ENCODE results near the gene PRPSAP1.
"Not testable (repeated sequence)": the region's sequence is repeated elsewhere in the genome, so short reads cannot be mapped to it uniquely, and the experiment has no call there.

Gene PRPSAP1

DNA sequence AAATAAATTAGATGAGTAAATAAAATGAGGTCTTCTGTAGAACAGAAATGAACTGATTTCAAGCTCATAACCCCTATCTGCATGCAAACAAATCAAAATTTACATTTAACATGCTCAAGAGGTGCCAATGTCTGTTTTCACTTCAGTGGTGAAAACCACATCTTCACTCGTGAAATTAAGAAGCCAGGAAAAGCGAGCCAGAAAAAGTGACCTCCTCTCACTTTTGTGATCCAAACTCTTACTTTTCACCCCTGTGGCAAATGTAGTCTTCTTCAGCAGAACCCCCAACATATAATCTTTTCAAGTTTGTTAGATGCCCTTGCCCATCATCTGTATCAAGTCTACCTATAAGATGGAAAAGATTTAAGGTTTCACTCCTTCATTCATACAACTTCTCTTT is 36.2 kb downstream of the PRPSAP1 start:
- no peak for DNase-seq

DNA sequence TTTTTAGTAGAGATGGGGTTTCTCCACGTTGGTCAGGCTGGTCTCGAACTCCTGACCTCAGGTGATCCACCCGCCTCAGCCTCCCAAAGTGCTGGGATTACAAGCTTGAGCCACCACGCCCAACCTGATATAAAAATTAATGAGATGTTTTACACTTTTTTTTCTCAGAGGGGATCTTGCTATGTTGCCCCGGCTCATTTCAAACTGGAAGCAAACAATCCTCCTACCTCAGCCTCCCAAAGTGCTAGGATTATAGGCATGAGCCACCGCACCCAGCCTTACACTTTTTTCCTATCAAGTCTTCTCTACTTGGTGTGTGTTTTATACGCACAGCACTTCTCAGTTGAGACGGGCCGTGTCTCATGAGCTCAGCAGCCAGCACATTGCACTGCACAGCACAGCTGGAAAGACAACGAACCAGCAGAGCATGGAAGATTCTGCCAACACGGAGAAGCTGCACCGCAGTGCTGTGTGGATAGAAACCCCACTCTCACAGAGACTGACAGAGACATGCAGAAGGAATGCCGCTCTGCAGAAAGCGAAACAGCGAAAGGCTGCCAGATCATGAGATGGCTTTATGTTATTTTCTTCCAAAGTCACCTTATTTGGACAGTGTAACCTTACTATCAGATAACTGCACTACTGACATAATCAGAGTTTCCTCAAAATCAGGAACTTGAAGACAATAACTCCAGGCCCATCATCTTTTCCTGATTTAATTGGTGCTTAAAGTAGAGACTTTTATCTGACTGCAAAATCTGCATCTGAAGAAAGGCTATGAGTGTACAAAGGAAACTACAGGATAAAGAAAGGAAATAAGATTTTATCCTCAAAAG is 39.1 kb downstream of the PRPSAP1 start:
- no peak for DNase-seq

GRCh38 chr17:76312735-76313134 is 41.0 kb downstream of the PRPSAP1 start:
- DNase-seq: no peak

GRCh38 chr17:76309461-76309860 is 44.3 kb downstream of the PRPSAP1 start:
- DNase-seq: no peak

GRCh38 chr17:76307966-76308338 is 45.8 kb downstream of the PRPSAP1 start, which contains the start of gene QRICH2:
Gene QRICH2 (minus strand): TSS chr17:76308276. CDS start chr17:76307998, 278 bp downstream.
- no peak for DNase-seq

- no peak for DNase-seq
These were observed 46.3 kb downstream of the PRPSAP1 start for GRCh38 chr17:76307299-76307965.

GRCh38 chr17:76305135-76305454 is 48.6 kb downstream of the PRPSAP1 start:
- DNase-seq: not testable (repeated sequence)

DNA sequence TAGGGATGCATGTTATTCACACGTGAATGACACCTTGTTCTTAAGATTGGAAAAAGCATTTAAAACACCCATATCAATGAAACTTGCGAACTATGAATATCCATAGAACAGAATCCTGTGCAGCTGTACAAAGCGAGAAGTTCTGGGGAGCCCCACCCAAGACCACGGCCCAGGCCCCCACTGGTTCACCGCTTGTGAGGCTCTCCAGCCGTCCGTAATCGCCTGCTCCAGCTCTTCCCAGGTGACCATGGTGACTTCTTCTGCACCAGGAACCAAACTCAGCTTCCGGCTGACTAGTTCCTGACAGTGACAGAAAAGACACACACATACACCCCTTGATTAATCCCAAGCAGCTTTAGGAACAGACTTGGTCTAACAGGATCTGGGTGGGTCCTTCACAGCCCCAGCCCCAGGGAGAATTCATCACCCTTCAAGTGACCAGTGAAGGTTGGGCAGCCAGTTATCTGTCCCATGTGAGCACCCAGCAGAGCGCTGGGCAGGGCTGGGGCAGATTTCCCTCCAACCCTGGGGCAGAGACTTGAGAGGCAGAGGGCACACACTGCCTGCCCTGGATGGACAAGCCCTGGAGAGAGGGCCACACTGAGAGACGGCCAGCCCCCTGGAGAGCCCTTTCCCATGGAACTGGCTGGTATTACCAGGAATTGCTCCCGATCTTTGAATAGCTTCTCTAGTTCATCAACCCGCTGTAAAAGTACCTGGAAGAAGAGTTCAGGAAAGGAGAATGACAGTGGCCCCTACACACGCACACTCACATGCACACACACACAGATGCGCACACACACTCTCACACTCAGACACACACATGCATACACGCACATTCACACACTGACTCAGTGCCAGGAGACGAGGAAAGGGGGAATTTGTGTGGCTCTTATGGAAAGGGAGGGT is 49.2 kb downstream of the PRPSAP1 start:
- DNase-seq: no peak

DNA sequence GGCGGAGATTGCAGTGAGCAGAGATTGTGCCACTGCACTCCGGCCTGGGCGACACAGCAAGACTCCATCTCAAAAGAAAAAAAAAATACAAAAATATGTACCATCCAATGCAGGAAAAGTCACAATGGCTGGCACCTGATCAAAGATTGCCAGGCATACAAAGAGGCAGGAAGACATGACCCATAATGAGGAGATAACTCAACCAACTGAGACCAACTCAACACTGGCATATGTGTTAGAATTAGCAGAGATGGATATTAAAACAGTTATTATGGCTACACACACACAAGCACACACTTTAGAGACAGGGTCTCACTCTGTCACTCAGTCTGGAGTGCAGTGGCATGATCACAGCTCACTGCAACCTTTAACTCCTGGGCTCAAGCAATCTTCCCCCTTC is 56.3 kb downstream of the PRPSAP1 start:
- DNase-seq: no peak

DNA sequence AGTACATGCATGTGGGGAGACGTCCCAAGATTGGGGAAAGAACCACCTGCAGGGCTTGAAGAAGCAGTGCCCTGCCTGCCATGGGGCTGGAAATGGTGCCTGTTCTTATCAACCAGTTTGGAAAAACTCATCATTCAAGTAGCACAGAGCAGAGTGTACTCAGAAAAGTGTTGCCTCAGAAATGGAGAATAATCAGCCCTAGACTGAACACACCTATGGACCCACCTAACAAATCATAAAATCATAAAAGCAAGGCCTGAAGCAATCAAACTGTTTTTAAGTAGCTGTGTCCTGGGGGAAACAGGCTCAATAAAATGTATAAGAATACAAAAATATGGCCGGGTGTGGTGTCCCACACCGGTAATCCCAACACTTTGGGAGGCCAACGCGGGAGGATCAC is 56.8 kb downstream of the PRPSAP1 start:
- DNase-seq: no peak

DNA sequence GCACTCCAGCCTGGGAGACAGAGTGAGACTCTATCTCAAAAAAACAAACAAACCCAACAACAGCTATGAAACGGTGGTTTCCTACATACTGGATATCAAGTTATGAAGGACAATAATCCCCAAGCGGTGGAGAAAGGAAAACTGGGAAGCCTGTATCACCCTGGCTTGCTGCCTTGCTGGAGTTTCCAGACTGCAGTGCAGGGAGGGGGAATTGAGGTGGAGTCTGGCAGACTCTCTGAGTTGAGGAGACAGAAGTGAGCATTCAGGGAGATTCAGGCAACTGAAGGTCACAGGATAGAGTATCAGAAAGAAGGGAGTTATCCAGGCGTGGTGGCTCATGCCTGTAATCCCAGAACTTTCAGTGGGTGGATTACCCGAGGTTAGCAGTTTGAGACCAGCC is 57.5 kb downstream of the PRPSAP1 start:
- DNase-seq: no peak

DNA sequence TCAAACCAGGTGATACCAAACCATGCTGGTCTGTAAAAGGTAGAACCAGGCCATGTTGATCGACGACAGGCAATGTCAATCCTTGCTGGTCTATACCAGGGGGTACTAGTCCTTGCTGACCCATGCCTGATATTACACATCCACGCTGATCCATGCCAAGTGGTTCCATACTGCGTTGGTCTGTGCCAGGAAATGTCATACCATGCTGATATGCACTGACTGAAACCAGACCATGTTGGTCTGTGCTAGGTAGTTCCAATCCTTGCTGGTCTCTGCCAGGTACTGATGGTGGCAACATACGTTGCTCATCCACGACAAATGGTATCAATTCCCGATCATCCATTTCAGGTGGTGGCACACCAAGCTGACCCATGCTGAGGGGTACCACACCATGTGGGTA is 60.6 kb downstream of the PRPSAP1 start:
- DNase-seq: no peak

GRCh38 chr17:76292567-76292966 is 61.1 kb downstream of the PRPSAP1 start:
- no peak for DNase-seq

GRCh38 chr17:76281573-76282371 is 71.9 kb downstream of the PRPSAP1 start:
- no peak for DNase-seq

DNA sequence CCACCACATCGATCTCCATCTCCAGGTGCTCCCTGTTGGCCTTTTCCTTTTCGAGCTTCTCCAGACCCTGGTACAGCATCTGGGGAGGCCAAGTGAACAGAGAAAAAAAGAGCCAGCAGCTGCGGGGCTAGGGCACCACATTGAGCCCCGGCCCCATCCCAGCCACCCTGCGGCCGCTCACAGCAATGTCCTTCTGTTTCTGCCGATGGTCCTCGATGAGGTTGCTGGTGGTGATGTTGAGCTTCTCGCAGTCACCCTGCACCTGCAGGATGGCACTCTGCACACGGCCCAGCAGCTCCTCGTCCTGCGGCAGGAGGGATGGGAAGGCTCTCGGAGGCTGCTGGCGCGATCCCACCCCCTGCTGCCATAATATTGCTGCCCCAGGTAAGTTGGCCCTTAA is 73.1 kb downstream of the PRPSAP1 start:
- DNase-seq: no peak

DNA sequence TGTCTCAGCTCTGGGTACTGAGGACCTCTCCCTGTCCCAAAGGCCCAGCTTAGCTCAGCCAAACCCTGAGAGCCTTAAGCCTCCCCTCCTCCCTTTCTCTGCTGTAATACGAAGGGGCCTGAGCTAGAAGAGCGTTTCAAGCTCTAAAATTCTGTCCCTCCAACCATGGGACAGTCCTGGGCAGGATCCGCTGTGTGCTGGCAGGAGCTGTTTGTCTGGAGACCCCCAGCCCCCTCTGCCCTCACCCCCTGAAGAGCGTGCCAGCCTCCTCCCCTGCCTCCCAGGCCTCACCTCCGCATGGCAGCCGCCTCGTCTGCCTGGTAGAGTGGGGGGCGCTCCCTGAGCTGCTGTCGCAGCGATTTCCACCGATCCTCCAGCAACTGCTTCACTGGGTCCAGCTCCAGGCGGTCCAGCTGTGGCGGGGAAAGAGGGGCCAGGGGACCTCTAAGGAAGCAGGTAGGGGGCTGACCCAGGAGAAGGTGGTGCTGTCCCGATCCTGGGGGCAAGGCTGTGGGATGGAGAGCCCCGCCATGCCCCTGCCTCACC is 73.9 kb downstream of the PRPSAP1 start:
- no peak for DNase-seq

DNA sequence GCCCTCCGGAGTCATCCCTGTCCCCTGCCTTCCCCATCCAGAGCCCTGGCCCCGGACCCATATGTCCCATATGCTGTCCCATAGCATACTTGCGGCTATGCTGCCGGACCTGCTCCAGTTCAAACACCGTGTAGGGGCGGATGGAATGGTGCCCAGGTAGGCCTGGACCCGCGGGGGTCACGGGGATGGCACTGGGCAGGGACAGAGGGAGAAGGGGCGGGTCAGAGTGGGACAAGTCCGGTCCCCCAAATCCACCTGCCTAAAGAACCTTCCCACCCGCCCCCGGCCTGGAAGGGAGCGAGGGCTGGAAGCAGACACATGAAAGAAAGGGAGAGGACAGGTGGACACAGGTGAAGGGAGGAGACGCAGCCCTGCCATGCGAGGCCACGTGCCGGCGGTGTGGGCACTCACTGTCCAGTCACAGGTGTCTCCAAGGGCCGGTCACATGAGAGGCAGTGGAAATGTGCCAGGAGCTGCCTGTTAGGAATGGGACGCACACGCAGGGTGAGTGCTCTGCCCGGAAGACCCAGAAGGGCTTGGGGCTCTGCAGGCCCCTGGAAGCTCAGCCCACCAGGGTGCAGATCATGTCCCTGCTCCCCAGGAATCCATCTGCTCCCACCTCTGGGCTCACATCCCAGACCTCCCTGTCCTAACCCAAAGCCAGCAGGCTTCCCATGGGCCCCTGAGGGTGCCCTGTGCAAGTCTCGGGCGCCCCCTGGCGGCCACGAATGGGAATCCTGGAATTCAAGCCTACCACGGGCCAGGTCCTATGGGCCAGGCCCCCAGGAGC is 74.6 kb downstream of the PRPSAP1 start:
- DNase-seq: peak; percentile 94

DNA sequence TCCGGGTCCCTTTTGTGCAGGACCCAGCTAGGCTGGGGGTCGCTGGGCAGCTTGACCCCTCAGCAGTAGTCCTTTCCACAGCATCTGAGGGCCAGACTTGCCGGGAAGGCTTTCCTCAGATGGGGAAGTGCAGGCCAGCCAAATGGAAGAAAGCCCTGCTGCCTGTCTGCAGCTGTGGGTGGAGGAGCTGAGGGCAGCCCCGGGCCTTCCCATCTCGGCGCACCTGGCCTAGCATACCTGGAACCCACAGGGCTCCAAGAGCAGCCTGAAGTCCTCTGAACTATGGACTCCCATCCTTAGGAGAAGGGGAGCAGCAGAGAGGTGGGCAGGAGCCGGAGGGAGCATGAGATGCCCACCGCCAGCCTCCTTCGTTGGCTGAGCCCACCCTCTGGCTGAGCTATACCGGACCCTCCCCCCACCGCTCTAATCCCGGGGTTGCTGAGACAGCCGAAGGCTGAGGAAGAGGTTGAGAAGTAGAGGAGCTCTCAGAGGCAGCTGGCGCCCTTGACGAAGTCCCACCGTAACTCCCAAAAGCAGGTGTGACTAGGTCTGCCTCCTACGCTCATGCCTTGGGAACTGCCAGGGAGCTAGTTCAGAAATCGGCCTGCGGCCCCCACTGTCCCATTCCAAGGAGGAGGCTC is 75.3 kb downstream of the PRPSAP1 start:
- no peak for DNase-seq

DNA sequence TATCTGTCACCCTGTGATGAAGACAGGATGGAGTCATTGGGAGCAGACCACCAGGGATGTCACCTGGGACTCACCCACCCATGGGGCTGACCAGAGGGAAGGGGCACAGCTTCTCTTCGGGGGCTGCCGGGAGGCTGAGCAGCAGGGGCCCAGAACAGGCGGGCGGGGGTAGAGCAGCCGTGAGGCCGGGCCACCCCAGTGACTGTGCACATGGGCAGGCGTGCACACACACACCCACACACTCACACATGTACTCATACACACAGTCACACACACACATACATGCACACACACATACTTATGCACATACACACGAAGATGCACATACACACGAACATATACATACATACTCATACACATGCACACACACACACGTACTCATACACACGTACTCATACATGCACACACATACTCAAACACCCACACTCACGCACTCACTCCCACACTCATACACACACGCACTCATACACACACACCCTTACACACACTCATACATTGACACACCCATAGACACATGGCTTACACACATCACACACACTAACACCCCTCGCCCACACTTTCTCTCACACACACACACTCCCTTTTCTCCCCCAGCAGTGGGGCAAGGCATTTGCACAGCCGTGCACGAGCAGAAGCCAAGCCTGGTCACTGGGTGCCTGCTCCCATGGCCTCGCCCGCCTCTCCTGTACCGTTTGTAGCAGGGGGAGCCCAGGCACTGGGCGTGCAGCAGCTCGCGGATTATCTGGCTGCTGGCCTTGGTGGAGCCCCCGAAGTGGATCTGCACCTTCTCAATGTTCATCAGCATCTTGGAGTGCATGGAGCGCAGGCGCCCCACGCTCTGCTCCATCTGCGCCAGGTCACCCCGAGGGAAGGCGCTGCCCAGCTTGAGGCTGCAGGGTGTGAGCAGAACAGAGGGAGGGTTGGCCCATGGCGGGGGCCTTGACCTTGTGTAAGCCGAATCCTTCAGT is 76.1 kb downstream of the PRPSAP1 start:
- DNase-seq: no peak
